ENCODE measurements around the gene GPR55.

The GPR55 gene

GRCh38 chr2:230909841-230910545 lies 15.0 kb downstream of the GPR55 start:
- Histone ChIP-seq H3K9ac (no peak overlapping the region), H3K4me3 (ENCODE audit: low read depth, low read length) (no peak overlapping the region), H3K9me3 (ENCODE audit: control insufficient read depth, low read length) (no peaks in the 10 kb centered on the region), H3K27ac (no peak overlapping the region), H3K79me2 (no peaks in the 10 kb centered on the region), H3K36me3 (ENCODE audit: control insufficient read depth, insufficient read depth, low read length) (no peaks in the 10 kb centered on the region), H3K27me3 (ENCODE audit: control insufficient read depth, insufficient read depth, low read length) (no peaks in the 10 kb centered on the region), H3K4me1 (no peaks in the 10 kb centered on the region), H3K4me2 (ENCODE audit: low read length) (no peak overlapping the region), H2AFZ (no peak overlapping the region)
- TF ChIP-seq CTCF (IDR thresholded peaks at IDR 0.05) = no peak

GRCh38 chr2:230908595-230909191 lies 16.3 kb downstream of the GPR55 start:
- Histone ChIP-seq H3K4me2 (ENCODE audit: low read length) (no peak overlapping the region), H3K27ac (no peak overlapping the region), H3K36me3 (ENCODE audit: control insufficient read depth, insufficient read depth, low read length) (no peaks in the 10 kb centered on the region), H3K9ac (no peak overlapping the region), H3K9me3 (ENCODE audit: control insufficient read depth, low read length) (no peaks in the 10 kb centered on the region), H3K4me3 (ENCODE audit: low read depth, low read length) (no peak overlapping the region), H3K79me2 (no peaks in the 10 kb centered on the region), H3K4me1 (no peaks in the 10 kb centered on the region), H3K27me3 (ENCODE audit: control insufficient read depth, insufficient read depth, low read length) (no peaks in the 10 kb centered on the region), H2AFZ (no peak overlapping the region)
- no peak for TF ChIP-seq CTCF (IDR thresholded peaks at IDR 0.05)

- no peaks in the 10 kb centered on the region for H3K79me2 ChIP-seq
- H3K9ac ChIP-seq = no peak overlapping the region
- no peak overlapping the region for H3K4me2 ChIP-seq (ENCODE audit: low read length)
- H3K4me1 ChIP-seq = no peaks in the 10 kb centered on the region
- no peak for TF ChIP-seq CTCF (IDR thresholded peaks at IDR 0.05)
- H3K9me3 ChIP-seq (ENCODE audit: control insufficient read depth, low read length) = no peaks in the 10 kb centered on the region
- H3K36me3 ChIP-seq (ENCODE audit: control insufficient read depth, insufficient read depth, low read length) = no peaks in the 10 kb centered on the region
- H3K4me3 ChIP-seq (ENCODE audit: low read depth, low read length) = no peak overlapping the region
- no peaks in the 10 kb centered on the region for H3K27me3 ChIP-seq (ENCODE audit: control insufficient read depth, insufficient read depth, low read length)
- H3K27ac ChIP-seq = no peak overlapping the region
- H2AFZ ChIP-seq = no peak overlapping the region
Observed at GRCh38 chr2:230908092-230908594, 16.9 kb downstream of the GPR55 start.

- no peaks in the 10 kb centered on the region for H3K27me3 ChIP-seq (ENCODE audit: control insufficient read depth, insufficient read depth, low read length)
- H3K9me3 ChIP-seq (ENCODE audit: control insufficient read depth, low read length) = no peaks in the 10 kb centered on the region
- H3K27ac ChIP-seq = no peak overlapping the region
- H3K36me3 ChIP-seq (ENCODE audit: control insufficient read depth, insufficient read depth, low read length) = no peaks in the 10 kb centered on the region
- H3K4me3 ChIP-seq (ENCODE audit: low read depth, low read length) = no peak overlapping the region
- no peak overlapping the region for H2AFZ ChIP-seq
- H3K4me1 ChIP-seq = no peaks in the 10 kb centered on the region
- TF ChIP-seq CTCF (IDR thresholded peaks at IDR 0.05) = no peak
- no peak overlapping the region for H3K9ac ChIP-seq
- no peaks in the 10 kb centered on the region for H3K79me2 ChIP-seq
- H3K4me2 ChIP-seq (ENCODE audit: low read length) = no peak overlapping the region
Observed at GRCh38 chr2:230907361-230908091, 17.5 kb downstream of the GPR55 start.

Measured in parathyroid adenoma (tissue), 2 donors.